Measurements from ENCODE around the gene PGAP1.

The PGAP1 gene

DNA sequence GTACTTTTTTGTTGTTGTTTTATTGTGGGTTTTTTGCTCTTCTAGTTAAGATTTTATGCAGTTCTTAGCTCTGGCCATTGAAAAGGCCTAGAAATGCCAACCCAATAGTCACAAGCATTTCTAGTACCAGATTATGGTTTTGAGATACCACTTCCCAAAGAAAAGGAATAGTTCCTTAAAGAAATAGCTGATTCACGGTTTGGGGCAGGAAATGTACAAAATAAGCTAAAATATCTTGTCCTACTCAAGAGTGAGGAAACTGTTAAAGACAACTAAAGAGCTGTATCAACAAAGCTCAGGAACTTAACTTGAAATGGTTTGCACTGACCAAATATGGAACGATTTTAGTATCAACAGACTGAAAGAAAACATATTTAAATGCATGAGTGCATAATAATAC lies 35.4 kb downstream of the PGAP1 start:
- DNase-seq (ENCODE audit: low spot score): no peak

- no peak for DNase-seq (ENCODE audit: low spot score)
Measured at GRCh38 chr2:196887431-196887830, 39.1 kb downstream of the PGAP1 start.

- no peak for DNase-seq (ENCODE audit: low spot score)
Measured at GRCh38 chr2:196884368-196884767, 42.1 kb downstream of the PGAP1 start.

DNA sequence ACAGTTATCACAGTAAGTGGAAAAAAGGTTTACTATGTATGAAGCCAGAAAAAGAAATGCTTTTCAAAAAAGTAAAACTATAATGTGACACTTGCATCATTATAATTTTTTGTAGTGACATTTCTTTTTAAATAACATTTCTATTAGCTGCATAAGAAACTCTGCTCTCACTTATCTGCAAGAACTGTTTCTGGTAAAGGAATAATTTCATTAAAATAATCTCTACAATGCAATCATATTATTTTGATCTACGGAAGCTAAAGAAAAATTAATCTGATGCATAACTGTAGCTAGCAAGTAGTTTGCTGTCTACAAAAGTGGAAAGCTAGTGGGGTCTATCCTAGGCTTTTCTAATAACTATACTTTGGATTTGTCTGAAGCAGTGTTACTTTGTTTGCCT lies 50.1 kb downstream of the PGAP1 start:
- no peak for DNase-seq (ENCODE audit: low spot score)

DNA sequence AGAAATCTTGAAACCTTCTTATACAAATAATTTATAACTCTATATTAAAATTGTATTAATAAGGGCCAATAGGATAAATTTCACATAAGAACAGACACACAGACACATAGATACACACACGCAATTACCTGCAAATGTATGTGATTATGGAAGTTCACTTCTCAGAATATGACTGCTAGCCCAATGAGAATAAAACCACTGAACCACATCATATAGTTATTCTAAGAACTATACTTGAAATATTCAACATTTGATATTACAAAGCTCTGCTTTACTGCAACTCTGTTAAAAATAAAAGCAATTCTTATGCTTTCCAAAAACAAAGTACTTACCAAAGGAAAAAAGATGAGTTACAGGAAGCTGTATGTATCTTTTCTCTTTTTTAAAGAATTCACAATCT lies 51.1 kb downstream of the PGAP1 start:
- DNase-seq (ENCODE audit: low spot score): no peak

- DNase-seq (ENCODE audit: low spot score): no peak
Measured at GRCh38 chr2:196873511-196873910, 53.0 kb downstream of the PGAP1 start.

DNA sequence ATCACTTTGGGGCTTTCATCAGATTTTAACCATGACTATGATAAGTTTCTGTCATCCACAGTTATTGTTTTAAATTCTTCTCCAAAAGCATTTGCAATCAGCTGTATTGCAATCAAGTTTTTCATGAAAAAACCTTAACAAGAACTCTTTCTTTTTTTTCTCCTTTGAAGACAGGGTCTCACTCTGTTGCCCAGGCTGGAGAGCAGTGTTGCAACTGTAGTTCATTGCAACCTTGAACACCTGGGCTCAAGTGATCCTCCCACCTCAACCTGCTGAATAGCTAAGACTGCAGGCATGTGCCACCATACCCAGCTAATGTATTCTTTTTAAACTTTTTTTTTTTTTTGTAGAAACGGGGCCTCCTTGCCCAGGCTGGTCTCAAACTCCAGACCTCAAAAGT lies 71.9 kb downstream of the PGAP1 start:
- DNase-seq (ENCODE audit: low spot score): no peak

DNA sequence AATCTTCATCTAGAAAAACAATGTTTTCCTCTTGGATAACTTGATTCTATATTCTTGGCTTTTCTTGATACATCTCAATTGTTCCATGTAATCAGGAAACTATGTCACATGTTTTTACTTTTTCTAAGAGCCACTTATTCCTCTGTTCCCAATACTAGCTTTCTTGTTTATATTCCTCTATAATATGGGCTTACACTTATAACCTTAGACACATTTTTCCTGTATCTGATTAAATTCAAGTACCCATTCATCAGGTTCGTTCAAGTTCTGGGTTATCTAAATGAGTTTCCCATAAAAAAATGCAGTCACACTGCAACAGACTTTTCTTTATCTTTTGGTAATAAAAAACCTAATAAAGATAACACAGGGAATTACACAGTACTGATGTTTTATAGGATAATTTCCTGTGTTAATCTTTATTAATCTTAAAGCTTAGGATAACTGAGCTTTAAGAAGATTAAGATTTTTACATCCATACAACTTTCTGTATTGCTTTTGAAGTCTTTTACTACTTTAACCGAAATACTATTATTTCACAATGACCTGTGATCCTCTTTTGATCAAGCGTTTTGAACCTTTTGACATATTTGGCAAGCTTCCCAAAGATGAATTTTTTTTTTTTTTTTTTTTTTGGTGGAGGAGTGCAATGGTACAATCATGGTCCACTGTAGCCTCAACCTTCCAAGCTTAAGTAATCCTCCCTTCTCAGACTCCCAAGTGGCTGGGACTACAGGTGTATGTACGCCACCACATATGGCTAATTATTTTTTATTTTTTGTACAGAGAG lies 73.0 kb downstream of the PGAP1 start:
- DNase-seq (ENCODE audit: low spot score): no peak

- no peak for DNase-seq (ENCODE audit: low spot score)
Measured at GRCh38 chr2:196851088-196851487, 75.4 kb downstream of the PGAP1 start.

DNA sequence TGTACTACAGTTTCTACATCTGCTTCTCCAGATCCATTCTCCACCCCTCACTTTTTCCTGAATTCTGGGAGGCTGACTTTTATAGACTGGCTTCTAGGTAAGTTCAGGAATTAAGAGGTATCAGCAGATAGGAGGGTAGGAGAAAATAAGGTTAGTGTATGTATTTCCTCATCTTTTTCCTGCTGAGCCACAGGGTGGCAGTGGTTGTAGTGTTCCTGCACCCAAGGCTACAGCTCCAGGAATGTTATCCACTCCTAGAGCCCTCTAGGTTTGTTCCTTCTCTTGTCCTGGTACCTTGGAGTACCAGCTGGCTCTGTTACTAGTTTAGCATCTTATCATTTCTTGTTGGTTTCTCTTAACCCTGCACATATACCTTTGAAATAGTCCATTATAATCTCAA lies 76.6 kb downstream of the PGAP1 start:
- DNase-seq (ENCODE audit: low spot score): peak; percentile 28

DNA sequence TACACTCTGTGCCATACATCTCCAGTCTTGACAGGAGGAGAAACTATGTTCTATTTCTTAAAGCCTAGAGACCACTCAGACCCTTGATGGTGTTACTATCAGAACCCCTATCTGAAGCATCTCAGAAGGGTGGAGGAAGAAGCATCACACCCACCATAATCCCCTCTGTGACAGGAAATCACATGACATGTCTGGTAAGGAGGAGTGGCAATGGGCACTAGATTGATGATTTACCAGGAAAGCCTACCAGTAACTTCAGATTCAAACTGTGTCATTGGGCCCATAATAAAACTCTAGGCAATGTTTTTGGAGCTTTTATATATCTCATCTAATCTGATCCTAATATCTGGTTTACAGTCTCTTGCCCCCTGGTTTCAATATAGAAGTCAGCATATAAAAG lies 80.2 kb downstream of the PGAP1 start:
- DNase-seq (ENCODE audit: low spot score): no peak

DNA sequence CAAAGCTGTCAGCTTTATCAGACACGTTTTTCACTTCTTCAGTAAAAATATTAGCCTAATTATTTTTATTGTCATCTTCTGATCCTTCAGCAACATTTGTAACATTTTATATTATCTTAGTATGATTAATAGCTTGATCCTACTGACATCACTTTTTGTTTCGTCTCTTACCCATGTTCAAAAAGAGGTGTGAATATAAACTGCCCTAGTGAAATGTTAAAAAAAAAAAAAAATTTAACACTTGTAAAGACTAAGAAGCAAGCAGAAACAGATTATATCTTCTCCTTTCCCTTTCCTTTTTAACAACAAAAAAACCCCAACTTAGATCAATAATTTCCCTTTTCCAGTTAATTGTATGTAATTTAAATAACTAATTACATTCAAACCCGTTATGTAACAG lies 81.1 kb downstream of the PGAP1 start:
- DNase-seq (ENCODE audit: low spot score): no peak

GRCh38 chr2:196840171-196840570 lies 86.3 kb downstream of the PGAP1 start:
- no peak for DNase-seq (ENCODE audit: low spot score)

DNA sequence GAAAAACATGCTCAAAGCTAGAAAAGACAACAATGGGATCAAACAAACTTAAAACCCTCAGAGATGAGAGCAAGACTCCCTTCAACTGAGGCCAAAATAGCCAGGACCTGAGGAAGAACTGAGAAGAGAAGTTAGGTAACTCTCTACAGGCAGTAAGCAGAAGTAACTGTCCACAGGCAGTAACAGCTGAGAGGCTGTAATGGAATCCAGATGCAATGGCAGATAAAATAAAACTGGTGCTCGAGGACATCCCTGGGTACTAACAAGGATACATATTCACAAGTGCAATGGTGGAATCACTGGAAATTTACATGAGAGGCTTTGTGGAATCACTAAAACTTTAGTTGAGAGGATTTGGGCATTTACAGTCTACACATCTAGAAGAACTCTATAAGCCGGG lies 86.9 kb downstream of the PGAP1 start:
- no peak for DNase-seq (ENCODE audit: low spot score)

- no peak for DNase-seq (ENCODE audit: low spot score)
Measured at GRCh38 chr2:196836440-196836839, 90.1 kb downstream of the PGAP1 start.

- DNase-seq (ENCODE audit: low spot score): no peak
Measured at GRCh38 chr2:196830701-196831100, 95.8 kb downstream of the PGAP1 start.

GRCh38 chr2:196827356-196827755 lies 99.2 kb downstream of the PGAP1 start:
- DNase-seq (ENCODE audit: low spot score): no peak

GRCh38 chr2:196823750-196824522 lies 102.6 kb downstream of the PGAP1 start:
- DNase-seq (ENCODE audit: low spot score): no peak

GRCh38 chr2:196821195-196821594 lies 105.3 kb downstream of the PGAP1 start:
- no peak for DNase-seq (ENCODE audit: low spot score)

GRCh38 chr2:196809260-196809659 lies 117.2 kb downstream of the PGAP1 start, which contains the start of gene C2orf66:
TSS of gene C2orf66 (minus strand) at chr2:196809355. CDS start at chr2:196809336, 19 bp downstream.
- DNase-seq (ENCODE audit: low spot score): no peak

DNA sequence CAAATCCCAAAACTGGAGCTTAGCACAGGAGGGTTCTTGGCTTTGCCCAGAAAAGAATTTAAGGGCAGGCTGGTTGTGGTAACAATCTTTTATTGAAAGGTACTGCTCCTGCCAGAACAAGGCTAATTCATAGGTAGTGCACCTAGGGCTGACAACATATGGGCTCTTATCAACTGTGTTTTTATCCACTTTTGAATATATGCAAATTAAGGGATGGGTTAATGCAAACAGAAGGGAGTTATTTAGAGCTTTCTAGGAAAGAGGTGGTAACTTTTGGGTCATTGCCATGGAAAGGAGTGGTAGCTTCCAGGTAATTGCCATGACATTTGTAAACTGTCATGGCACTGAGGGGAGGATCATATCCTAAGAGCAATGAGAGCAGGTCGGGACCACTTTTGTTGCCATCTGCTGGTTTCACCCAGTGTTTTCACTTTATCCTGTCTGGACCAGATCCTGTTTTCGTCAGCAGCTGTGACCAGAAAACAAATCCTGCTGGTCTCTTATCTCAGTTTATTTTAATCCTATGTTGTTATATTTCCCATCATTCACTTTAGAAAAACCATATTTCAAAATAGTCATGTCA lies 118.3 kb downstream of the PGAP1 start:
- peak; percentile 35 for DNase-seq (ENCODE audit: low spot score)

GRCh38 chr2:196804381-196804780 lies 122.1 kb downstream of the PGAP1 start:
- DNase-seq (ENCODE audit: low spot score): no peak

DNA sequence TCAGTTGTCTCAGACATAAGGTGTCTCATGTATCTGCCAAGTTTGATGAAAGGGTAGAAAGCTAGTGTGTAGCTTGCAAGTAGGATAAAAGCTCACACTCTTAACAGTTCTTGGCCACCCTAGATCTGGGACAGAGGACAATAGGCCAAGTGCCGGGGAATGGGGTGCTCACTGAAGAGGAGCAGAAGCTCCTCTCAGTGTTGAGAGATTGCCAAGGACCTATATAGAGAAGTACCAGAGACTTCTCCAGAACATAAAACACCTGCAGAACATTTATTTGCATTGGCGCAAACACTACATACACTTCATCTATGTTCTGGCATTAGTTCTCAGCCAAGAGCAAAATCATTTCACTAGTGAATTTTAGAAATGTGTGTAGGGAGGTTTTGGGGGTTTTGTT lies 124.1 kb downstream of the PGAP1 start:
- no peak for DNase-seq (ENCODE audit: low spot score)

Measured in iPS-NIHi11 (cell line).